Measurements from ENCODE around the gene CSAD. TPM values are rescaled to one million over a fixed set of nuclear protein-coding genes. Genes with fewer than 3 reads are reported as not detected.

The CSAD gene
- total and polyA plus RNA-seq, 2 experiments from 2014 or later: 15.7 to 16.8 TPM

DNA sequence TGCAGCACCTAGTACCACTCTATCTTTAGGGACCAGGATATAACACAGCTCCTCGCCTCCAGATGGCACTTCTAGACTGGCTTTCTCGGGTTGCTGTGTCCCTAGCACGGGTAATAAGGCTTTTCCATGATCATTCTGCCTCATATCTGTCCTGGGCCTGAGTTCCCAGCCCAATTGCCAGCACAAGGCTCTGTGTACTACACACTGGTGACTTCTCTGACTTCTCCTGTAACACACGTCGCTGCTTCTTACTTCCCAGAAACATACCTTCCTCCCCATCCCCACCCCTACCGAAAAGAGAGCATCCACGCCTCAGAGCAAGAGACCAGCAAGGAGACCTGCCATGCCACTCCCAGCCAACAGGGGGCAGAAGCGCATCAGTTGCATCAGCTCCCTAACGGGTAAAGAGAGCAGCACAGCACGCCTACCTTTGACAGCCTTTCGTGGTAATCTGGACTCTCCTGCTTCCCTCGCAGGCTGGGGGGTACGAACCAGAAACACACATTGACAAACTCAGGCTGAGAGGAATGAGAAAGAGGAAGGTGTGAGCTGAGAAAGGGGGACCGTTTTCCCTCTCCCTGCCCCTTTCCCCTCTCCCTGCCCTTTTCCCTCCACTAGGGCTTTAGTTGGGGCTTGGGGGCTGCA is 21.4 kb downstream of the CSAD start:
- peak; percentile 85 for DNase-seq (ENCODE audit: low spot score)
- no peaks in the 10 kb centered on the region for H3K36me3 ChIP-seq (replicated peaks; ENCODE audit: insufficient read depth, low read depth)
- no peaks in the 10 kb centered on the region for H3K79me2 ChIP-seq
- no peak overlapping the region for H2AFZ ChIP-seq
- H3K27me3 ChIP-seq: no peaks in the 10 kb centered on the region
- no peak for TF ChIP-seq EZH2phosphoT487 (IDR thresholded peaks at IDR 0.05; ENCODE audit: low read depth, severe bottlenecking, unreplicated experiment)
- TF ChIP-seq, protein P1, sequence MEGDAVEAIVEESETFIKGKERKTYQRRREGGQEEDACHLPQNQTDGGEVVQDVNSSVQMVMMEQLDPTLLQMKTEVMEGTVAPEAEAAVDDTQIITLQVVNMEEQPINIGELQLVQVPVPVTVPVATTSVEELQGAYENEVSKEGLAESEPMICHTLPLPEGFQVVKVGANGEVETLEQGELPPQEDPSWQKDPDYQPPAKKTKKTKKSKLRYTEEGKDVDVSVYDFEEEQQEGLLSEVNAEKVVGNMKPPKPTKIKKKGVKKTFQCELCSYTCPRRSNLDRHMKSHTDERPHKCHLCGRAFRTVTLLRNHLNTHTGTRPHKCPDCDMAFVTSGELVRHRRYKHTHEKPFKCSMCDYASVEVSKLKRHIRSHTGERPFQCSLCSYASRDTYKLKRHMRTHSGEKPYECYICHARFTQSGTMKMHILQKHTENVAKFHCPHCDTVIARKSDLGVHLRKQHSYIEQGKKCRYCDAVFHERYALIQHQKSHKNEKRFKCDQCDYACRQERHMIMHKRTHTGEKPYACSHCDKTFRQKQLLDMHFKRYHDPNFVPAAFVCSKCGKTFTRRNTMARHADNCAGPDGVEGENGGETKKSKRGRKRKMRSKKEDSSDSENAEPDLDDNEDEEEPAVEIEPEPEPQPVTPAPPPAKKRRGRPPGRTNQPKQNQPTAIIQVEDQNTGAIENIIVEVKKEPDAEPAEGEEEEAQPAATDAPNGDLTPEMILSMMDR (IDR thresholded peaks at IDR 0.05; ENCODE audit: poor library complexity): peak; percentile 91
- no peak for TF ChIP-seq EZH2 (IDR thresholded peaks at IDR 0.05; ENCODE audit: borderline replicate concordance)
- no peaks in the 10 kb centered on the region for H3K9me2 ChIP-seq (replicated peaks; ENCODE audit: insufficient read depth)
- no peaks in the 10 kb centered on the region for H4K20me1 ChIP-seq (ENCODE audit: insufficient read depth, poor library complexity, severe bottlenecking)
- H3K27ac ChIP-seq: no peak overlapping the region
- 32% methylated on average over 14 of the region's 14 CpGs for WGBS (ENCODE audit: low lambda C conversion rate, missing lambda C conversion rate)
- H3K4me2 ChIP-seq: no peak overlapping the region
- H3K4me1 ChIP-seq (ENCODE audit: insufficient read depth): no peaks in the 10 kb centered on the region
- no peaks in the 10 kb centered on the region for H3K9me3 ChIP-seq (ENCODE audit: low read depth)
- no peak overlapping the region for H3K4me3 ChIP-seq

DNA sequence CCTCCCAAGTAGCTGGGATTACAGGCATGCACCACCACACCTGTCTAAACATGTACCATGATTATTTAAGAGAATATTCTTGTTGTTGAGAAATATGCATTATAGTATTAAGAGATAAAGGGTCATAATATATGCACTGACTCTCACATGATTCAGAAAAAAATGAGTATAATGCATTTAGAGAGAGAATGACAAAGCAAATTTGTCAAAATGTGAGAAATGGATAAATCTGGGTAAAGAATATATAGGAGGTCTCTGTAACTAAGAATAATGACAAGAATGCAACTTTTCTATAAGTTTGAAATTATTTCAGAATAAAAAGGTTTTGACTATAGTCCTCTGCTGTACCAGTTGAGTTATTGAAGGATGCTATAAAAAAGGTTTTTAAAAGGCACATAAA is 28.3 kb downstream of the CSAD start:
- no peaks in the 10 kb centered on the region for H3K79me2 ChIP-seq
- DNase-seq (ENCODE audit: low spot score): no peak
- no peaks in the 10 kb centered on the region for H4K20me1 ChIP-seq (ENCODE audit: insufficient read depth, poor library complexity, severe bottlenecking)
- no peak overlapping the region for H3K27ac ChIP-seq
- H3K4me3 ChIP-seq: no peak overlapping the region
- no peaks in the 10 kb centered on the region for H3K9me3 ChIP-seq (ENCODE audit: low read depth)
- no peaks in the 10 kb centered on the region for H3K4me1 ChIP-seq (ENCODE audit: insufficient read depth)
- H2AFZ ChIP-seq: no peak overlapping the region
- no peaks in the 10 kb centered on the region for H3K36me3 ChIP-seq (replicated peaks; ENCODE audit: insufficient read depth, low read depth)
- no peaks in the 10 kb centered on the region for H3K27me3 ChIP-seq
- no peaks in the 10 kb centered on the region for H3K9me2 ChIP-seq (replicated peaks; ENCODE audit: insufficient read depth)
- H3K4me2 ChIP-seq: no peak overlapping the region
- no peak for TF ChIP-seq EZH2 (IDR thresholded peaks at IDR 0.05; ENCODE audit: borderline replicate concordance)
- TF ChIP-seq EZH2phosphoT487 (IDR thresholded peaks at IDR 0.05; ENCODE audit: low read depth, severe bottlenecking, unreplicated experiment): no peak
- TF ChIP-seq, protein P1 (IDR thresholded peaks at IDR 0.05; ENCODE audit: poor library complexity): no peak

DNA sequence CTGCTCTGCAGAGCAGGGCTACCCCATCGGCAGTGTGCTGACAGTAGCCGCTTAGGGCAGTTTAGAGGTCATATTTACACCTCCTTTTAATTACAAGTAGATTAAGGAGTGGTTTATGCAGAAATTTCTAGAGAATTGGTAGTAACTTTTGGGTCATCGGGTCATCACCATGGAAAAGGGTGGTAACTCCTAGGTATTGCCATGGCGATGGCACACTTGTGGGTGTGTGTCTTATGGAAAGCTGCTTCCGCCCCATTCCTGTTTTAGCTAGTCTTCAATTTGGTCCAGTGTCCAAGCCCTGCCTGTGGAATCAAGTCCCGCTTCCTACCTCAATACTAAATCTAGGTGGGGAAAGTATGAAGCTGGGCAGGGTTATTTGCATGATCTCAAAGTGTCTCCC is 29.7 kb downstream of the CSAD start:
- TF ChIP-seq EZH2 (IDR thresholded peaks at IDR 0.05; ENCODE audit: borderline replicate concordance): no peak
- TF ChIP-seq, protein P1 (IDR thresholded peaks at IDR 0.05; ENCODE audit: poor library complexity): no peak
- no peak for TF ChIP-seq EZH2phosphoT487 (IDR thresholded peaks at IDR 0.05; ENCODE audit: low read depth, severe bottlenecking, unreplicated experiment)
- Histone ChIP-seq H3K27ac (no peak overlapping the region), H3K9me3 (ENCODE audit: low read depth) (no peaks in the 10 kb centered on the region), H3K79me2 (no peaks in the 10 kb centered on the region), H3K4me3 (no peak overlapping the region), H3K9me2 (replicated peaks; ENCODE audit: insufficient read depth) (no peaks in the 10 kb centered on the region), H3K4me2 (no peak overlapping the region), H3K27me3 (no peaks in the 10 kb centered on the region), H3K4me1 (ENCODE audit: insufficient read depth) (no peaks in the 10 kb centered on the region), H4K20me1 (ENCODE audit: insufficient read depth, poor library complexity, severe bottlenecking) (no peaks in the 10 kb centered on the region), H2AFZ (no peak overlapping the region), H3K36me3 (replicated peaks; ENCODE audit: insufficient read depth, low read depth) (no peaks in the 10 kb centered on the region)
- no peak for DNase-seq (ENCODE audit: low spot score)
- 90% methylated on average over 6 of the region's 6 CpGs for WGBS (ENCODE audit: low lambda C conversion rate, missing lambda C conversion rate)

Data from hepatocyte (in vitro differentiated cells).